Stimulated activated CD4-positive, alpha-beta T cell treated with anti-CD3 and anti-CD28 coated beads, Interleukin-1b, Interleukin-23, amount 100 ng/mL, for 1 hour (primary cell): ENCODE measurements around the gene RCOR1.
"Not testable (repeated sequence)": the region's sequence is repeated elsewhere in the genome, so short reads cannot be mapped to it uniquely, and the experiment has no call there.

Experiments
- DNase-seq, 2 donors: peaks; one replicate each; pipeline ENCODE4 v3.0.0-alpha.2; 2020; ENCODE audit warnings: low read depth in 2 of 2

The RCOR1 gene

GRCh38 chr14:102593061-102593824 lies 794 bp downstream of the RCOR1 start:
- DNase-seq, result peak in 1 of 2 donors; percentile 26

- no peak for DNase-seq
Observed at GRCh38 chr14:102593825-102594137, 1.3 kb downstream of the RCOR1 start.

- peak in 1 of 2 donors; percentile 24 for DNase-seq
Observed at GRCh38 chr14:102594514-102595175, 2.2 kb downstream of the RCOR1 start.

GRCh38 chr14:102601378-102601925 lies 9.0 kb downstream of the RCOR1 start:
- DNase-seq, result no peak

- no peak for DNase-seq
Observed at GRCh38 chr14:102602421-102603292, 10.2 kb downstream of the RCOR1 start.

- DNase-seq, result no peak
Observed at GRCh38 chr14:102603293-102603907, 11.0 kb downstream of the RCOR1 start.

- DNase-seq, result no peak
Observed at GRCh38 chr14:102604183-102604582, 11.7 kb downstream of the RCOR1 start.

GRCh38 chr14:102605029-102605428 lies 12.6 kb downstream of the RCOR1 start:
- DNase-seq, result no peak

GRCh38 chr14:102606296-102606695 lies 13.8 kb downstream of the RCOR1 start:
- DNase-seq, result no peak

GRCh38 chr14:102608064-102608446 lies 15.6 kb downstream of the RCOR1 start:
- no peak for DNase-seq

- no peak for DNase-seq
Observed at GRCh38 chr14:102610968-102611811, 18.7 kb downstream of the RCOR1 start.

- DNase-seq, result no peak
Observed at GRCh38 chr14:102616318-102616717, 23.9 kb downstream of the RCOR1 start.

GRCh38 chr14:102616799-102617198 lies 24.4 kb downstream of the RCOR1 start:
- no peak for DNase-seq

- DNase-seq, result not testable (repeated sequence)
Observed at GRCh38 chr14:102619012-102619411, 26.6 kb downstream of the RCOR1 start.

GRCh38 chr14:102620413-102620812 lies 28.0 kb downstream of the RCOR1 start:
- no peak for DNase-seq

- no peak for DNase-seq
Observed at GRCh38 chr14:102622262-102622885, 29.9 kb downstream of the RCOR1 start.

- DNase-seq, result no peak
Observed at GRCh38 chr14:102624666-102625065, 32.2 kb downstream of the RCOR1 start.

GRCh38 chr14:102625564-102626296 lies 33.3 kb downstream of the RCOR1 start:
- DNase-seq, result no peak

- no peak for DNase-seq
Observed at GRCh38 chr14:102626530-102626929, 34.1 kb downstream of the RCOR1 start.

GRCh38 chr14:102629011-102629444 lies 36.6 kb downstream of the RCOR1 start:
- DNase-seq, result no peak
